Measurements from ENCODE around the gene INTS6. TPM values are rescaled to one million over a fixed set of nuclear protein-coding genes. Genes with fewer than 3 reads are reported as not detected.

Gene INTS6
- total and polyA plus RNA-seq, 2 of the 4 experiments (the other 2 are of a cell fraction): 12.9 to 42.3 TPM

DNA sequence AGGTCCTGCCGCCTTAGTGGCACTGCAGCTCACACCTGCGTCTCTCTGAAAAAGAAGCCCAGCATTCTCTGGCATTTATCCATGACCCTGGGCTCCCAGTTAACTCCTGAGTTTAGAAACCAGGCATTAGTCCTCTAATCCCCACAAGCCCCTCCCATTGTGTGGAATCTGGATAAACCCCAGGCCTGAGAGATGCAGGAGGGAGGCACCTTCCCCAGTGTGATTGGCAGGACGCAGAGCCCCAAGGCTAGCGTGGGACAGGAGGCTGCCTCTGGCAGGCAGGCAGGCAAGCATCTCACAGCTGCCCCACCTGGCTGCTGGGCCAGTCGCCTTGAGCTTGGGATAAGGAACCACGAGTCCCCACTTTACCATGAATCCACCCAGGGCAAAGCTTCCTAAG lies 124.3 kb downstream of the INTS6 start:
- POLR2A ChIA-PET (ENCODE audit: unreplicated experiment): no interaction called here
- 60% methylated on average over 2 of the region's 6 CpGs; no CpG with 5 or more reads in 1 of the 2 experiments for WGBS, 2 experiments (ENCODE audit: extremely low coverage in 2 of 2, insufficient read length in 1 of 2)
- in situ Hi-C loops (cut with MboI; ENCODE audit: low sequenced_read_pairs): no loop called here

More for the DNA sequence above, 124.3 kb downstream of the INTS6 start:
- dilution Hi-C loops (cut with HindIII; ENCODE audit: low sequenced_read_pairs, unreplicated experiment): no loop called here
- no peak overlapping the region for H2BK15ac ChIP-seq (ENCODE audit: low read depth, low read length)
- H3K79me1 ChIP-seq (ENCODE audit: low read depth in 1 of 2, low read length in 2 of 2): no peaks in the 10 kb centered on the region
- peak overlapping the region; percentile 5 for H2AFZ ChIP-seq (replicated peaks; ENCODE audit: low read length, poor library complexity)
- H4K91ac ChIP-seq (ENCODE audit: insufficient read depth, low read depth, low read length): no peak overlapping the region
- H3K4ac ChIP-seq (ENCODE audit: low read depth, low read length): no peak overlapping the region
- TF ChIP-seq, protein P1, sequence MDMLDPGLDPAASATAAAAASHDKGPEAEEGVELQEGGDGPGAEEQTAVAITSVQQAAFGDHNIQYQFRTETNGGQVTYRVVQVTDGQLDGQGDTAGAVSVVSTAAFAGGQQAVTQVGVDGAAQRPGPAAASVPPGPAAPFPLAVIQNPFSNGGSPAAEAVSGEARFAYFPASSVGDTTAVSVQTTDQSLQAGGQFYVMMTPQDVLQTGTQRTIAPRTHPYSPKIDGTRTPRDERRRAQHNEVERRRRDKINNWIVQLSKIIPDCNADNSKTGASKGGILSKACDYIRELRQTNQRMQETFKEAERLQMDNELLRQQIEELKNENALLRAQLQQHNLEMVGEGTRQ (IDR thresholded peaks at IDR 0.05; ENCODE audit: low read depth, low read length): no peak
- TF ChIP-seq MAFK (IDR thresholded peaks at IDR 0.05; ENCODE audit: low read depth, low read length): no peak
- no peak for TF ChIP-seq POLR2A (IDR thresholded peaks at IDR 0.05; ENCODE audit: low read depth, low read length)
- TF ChIP-seq CHD1 (IDR thresholded peaks at IDR 0.05; ENCODE audit: low read depth, low read length): no peak
- no peak for TF ChIP-seq CEBPB (IDR thresholded peaks at IDR 0.05; ENCODE audit: low read depth, low read length)
- TF ChIP-seq, protein P2, sequence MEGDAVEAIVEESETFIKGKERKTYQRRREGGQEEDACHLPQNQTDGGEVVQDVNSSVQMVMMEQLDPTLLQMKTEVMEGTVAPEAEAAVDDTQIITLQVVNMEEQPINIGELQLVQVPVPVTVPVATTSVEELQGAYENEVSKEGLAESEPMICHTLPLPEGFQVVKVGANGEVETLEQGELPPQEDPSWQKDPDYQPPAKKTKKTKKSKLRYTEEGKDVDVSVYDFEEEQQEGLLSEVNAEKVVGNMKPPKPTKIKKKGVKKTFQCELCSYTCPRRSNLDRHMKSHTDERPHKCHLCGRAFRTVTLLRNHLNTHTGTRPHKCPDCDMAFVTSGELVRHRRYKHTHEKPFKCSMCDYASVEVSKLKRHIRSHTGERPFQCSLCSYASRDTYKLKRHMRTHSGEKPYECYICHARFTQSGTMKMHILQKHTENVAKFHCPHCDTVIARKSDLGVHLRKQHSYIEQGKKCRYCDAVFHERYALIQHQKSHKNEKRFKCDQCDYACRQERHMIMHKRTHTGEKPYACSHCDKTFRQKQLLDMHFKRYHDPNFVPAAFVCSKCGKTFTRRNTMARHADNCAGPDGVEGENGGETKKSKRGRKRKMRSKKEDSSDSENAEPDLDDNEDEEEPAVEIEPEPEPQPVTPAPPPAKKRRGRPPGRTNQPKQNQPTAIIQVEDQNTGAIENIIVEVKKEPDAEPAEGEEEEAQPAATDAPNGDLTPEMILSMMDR (conservative IDR thresholded peaks at IDR 0.05; ENCODE audit: low read depth, low read length): no peak
- TF ChIP-seq FOS (IDR thresholded peaks at IDR 0.05; ENCODE audit: low read depth, low read length): no peak
- no peak for TF ChIP-seq MAZ (IDR thresholded peaks at IDR 0.05; ENCODE audit: borderline replicate concordance, low read depth, low read length)
- TF ChIP-seq SMC3 (IDR thresholded peaks at IDR 0.05; ENCODE audit: low read depth, low read length): no peak
- no peak for TF ChIP-seq RAD21 (IDR thresholded peaks at IDR 0.05; ENCODE audit: low read length)
- TF ChIP-seq MXI1 (IDR thresholded peaks at IDR 0.05; ENCODE audit: borderline replicate concordance, low read depth, low read length): no peak
- no peak for TF ChIP-seq RFX5 (IDR thresholded peaks at IDR 0.05; ENCODE audit: low read depth, low read length)
- TF ChIP-seq RCOR1 (IDR thresholded peaks at IDR 0.05; ENCODE audit: insufficient replicate concordance, low read length): no peak
- no peak for TF ChIP-seq NFE2L2 (IDR thresholded peaks at IDR 0.05; ENCODE audit: low read depth, low read length)
- TF ChIP-seq, protein P3, sequence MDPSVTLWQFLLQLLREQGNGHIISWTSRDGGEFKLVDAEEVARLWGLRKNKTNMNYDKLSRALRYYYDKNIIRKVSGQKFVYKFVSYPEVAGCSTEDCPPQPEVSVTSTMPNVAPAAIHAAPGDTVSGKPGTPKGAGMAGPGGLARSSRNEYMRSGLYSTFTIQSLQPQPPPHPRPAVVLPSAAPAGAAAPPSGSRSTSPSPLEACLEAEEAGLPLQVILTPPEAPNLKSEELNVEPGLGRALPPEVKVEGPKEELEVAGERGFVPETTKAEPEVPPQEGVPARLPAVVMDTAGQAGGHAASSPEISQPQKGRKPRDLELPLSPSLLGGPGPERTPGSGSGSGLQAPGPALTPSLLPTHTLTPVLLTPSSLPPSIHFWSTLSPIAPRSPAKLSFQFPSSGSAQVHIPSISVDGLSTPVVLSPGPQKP (IDR thresholded peaks at IDR 0.05; ENCODE audit: borderline replicate concordance, low read depth, low read length): no peak
- TF ChIP-seq BHLHE40 (IDR thresholded peaks at IDR 0.05; ENCODE audit: low read depth, low read length): no peak
- intact Hi-C loops (cut with micrococcal nuclease): no loop called here
- no TSS peak for BruUV-seq (replicated peaks)
- no peaks in the 10 kb centered on the region for H4K20me1 ChIP-seq (ENCODE audit: insufficient read depth, low read length)
- H2AK5ac ChIP-seq (ENCODE audit: low read depth, low read length): no peak overlapping the region
- no peak overlapping the region for H2BK120ac ChIP-seq (ENCODE audit: low read depth, low read length)
- no peak overlapping the region for H3K18ac ChIP-seq (ENCODE audit: low read depth, low read length)
- no peak overlapping the region for H4K8ac ChIP-seq (ENCODE audit: low read depth in 2 of 2, low read length in 2 of 2)
- no peaks in the 10 kb centered on the region for H3K4me1 ChIP-seq (ENCODE audit: control insufficient read depth, insufficient read depth, low read length)
- H3K56ac ChIP-seq (ENCODE audit: extremely low read depth, insufficient read depth, low read length): no peak overlapping the region
- H2BK20ac ChIP-seq (ENCODE audit: low read depth, low read length): no peak overlapping the region
- no peak overlapping the region for H2BK5ac ChIP-seq (ENCODE audit: low read depth, low read length, poor library complexity, severe bottlenecking)
- no peaks in the 10 kb centered on the region for H3K9me1 ChIP-seq (ENCODE audit: insufficient read depth, low read length)
- H3K9me3 ChIP-seq (ENCODE audit: control insufficient read depth, insufficient read depth, low read length): no peaks in the 10 kb centered on the region
- no peak overlapping the region for H3K4me2 ChIP-seq (ENCODE audit: low read depth, low read length)
- H2AK9ac ChIP-seq (replicated peaks; ENCODE audit: low read depth, low read length, poor library complexity): no peak overlapping the region
- H4K5ac ChIP-seq (ENCODE audit: low read depth, low read length): no peak overlapping the region
- H3K9ac ChIP-seq (ENCODE audit: low read depth, low read length): no peak overlapping the region
- H3K23ac ChIP-seq (ENCODE audit: low read depth, low read length): no peak overlapping the region
- no peak overlapping the region for H3K4me3 ChIP-seq (ENCODE audit: insufficient read depth, low read depth, low read length)
- no peak overlapping the region for H3K14ac ChIP-seq (replicated peaks; ENCODE audit: low read depth, low read length)
- CTCF ChIA-PET: interaction anchor here (1.1 kb wide), 1 partner anchor 203 kb away, joined by 3 read pairs; no protein-coding TSS in a partner anchor
- DNase-seq (no peak), ATAC-seq (ENCODE audit: low read depth) (no peak)
- H3K27me3 ChIP-seq (ENCODE audit: control insufficient read depth, insufficient read depth, low read length): peaks cover 7% of the 10 kb centered on the region
- H3K27ac ChIP-seq (ENCODE audit: insufficient read depth, low read length): no peak overlapping the region
- no peaks in the 10 kb centered on the region for H3K36me3 ChIP-seq (ENCODE audit: control insufficient read depth, insufficient read depth, low read length)
